NCI-H748 treated with DMSO at 0.1 percent for 48 hours (cell line): ENCODE results near the gene MCEMP1.

Source experiments
- DNase-seq: peaks from one replicate; lab custom pipeline; 2025; lab: John Stamatoyannopoulos, UW

Gene MCEMP1

GRCh38 chr19:7676854-7677253 lies at the start of gene MCEMP1:
TSS of gene MCEMP1 (plus strand) at chr19:7677090. CDS start at chr19:7677121, 31 bp downstream.
- no peak for DNase-seq

- DNase-seq: no peak
Observed at GRCh38 chr19:7627166-7627565, 49.7 kb upstream of the MCEMP1 start.

GRCh38 chr19:7628589-7629311 lies 48.1 kb upstream of the MCEMP1 start:
- no peak for DNase-seq

GRCh38 chr19:7629347-7630054 lies 47.4 kb upstream of the MCEMP1 start, which contains the start of the genes PET100 and XAB2:
TSS of gene PET100 (plus strand) at chr19:7629793. CDS start at chr19:7629834, 41 bp downstream.
TSS of gene XAB2 (minus strand) at chr19:7629545. CDS start at chr19:7629527, 18 bp downstream.
- DNase-seq: peak; percentile 93

- no peak for DNase-seq
Observed at GRCh38 chr19:7631577-7631976, 45.3 kb upstream of the MCEMP1 start.

GRCh38 chr19:7632340-7633203 lies 44.3 kb upstream of the MCEMP1 start:
- DNase-seq: no peak

GRCh38 chr19:7633698-7634097 lies 43.2 kb upstream of the MCEMP1 start, which contains the start of gene PCP2:
TSS of gene PCP2 (minus strand) at chr19:7633719. CDS start at chr19:7633457, 262 bp downstream.
- DNase-seq: no peak

GRCh38 chr19:7635670-7636069 lies 41.2 kb upstream of the MCEMP1 start:
- no peak for DNase-seq

- DNase-seq: no peak
Observed at GRCh38 chr19:7636317-7636690, 40.6 kb upstream of the MCEMP1 start.

- peak; percentile 47 for DNase-seq
Observed at GRCh38 chr19:7636691-7637373, 40.1 kb upstream of the MCEMP1 start, which contains the start of gene STXBP2. TSS of gene STXBP2 (plus strand) at chr19:7637110. CDS start at chr19:7637150, 40 bp downstream.

GRCh38 chr19:7637374-7638256 lies 39.3 kb upstream of the MCEMP1 start:
- no peak for DNase-seq

- DNase-seq: no peak
Observed at GRCh38 chr19:7638802-7639465, 38.0 kb upstream of the MCEMP1 start.

GRCh38 chr19:7639863-7640348 lies 37.0 kb upstream of the MCEMP1 start:
- DNase-seq: no peak

GRCh38 chr19:7640803-7641202 lies 36.1 kb upstream of the MCEMP1 start:
- no peak for DNase-seq

GRCh38 chr19:7641290-7642276 lies 35.3 kb upstream of the MCEMP1 start:
- no peak for DNase-seq

GRCh38 chr19:7642295-7643030 lies 34.4 kb upstream of the MCEMP1 start:
- DNase-seq: no peak

- no peak for DNase-seq
Observed at GRCh38 chr19:7643031-7643415, 33.9 kb upstream of the MCEMP1 start.
